Measurements from ENCODE around the gene ENTREP3. TPM values are rescaled to one million over a fixed set of nuclear protein-coding genes. Genes with fewer than 3 reads are reported as not detected.
A peak's percentile ranks its signal among the peaks of the same experiment; 100 is the strongest.
"Not testable (repeated sequence)": the region's sequence is repeated elsewhere in the genome, so short reads cannot be mapped to it uniquely, and the experiment has no call there.

Gene ENTREP3
- total RNA-seq, 2 donors from 2014 or later, result 16.1 to 18.7 TPM

DNA sequence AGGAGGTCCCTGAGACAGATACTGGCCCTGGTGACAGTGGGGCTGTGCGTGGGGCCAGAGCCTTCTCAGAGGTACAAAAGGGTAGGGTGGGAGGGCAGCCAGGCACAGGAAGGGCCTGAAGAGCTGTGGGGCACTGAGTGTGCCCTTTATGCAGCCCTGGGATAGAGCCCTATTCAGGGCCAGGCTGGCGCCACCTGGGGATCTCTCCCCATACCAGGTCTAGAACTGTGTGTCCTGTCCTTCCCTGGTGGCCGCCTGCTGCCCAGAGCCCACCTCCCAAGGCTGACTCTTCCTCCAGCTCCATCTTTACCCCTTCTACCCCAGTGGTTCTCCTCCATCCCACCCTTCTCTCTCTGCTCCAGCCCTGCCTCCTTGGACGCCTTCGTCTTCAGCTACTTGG lies 21.8 kb downstream of the ENTREP3 start:
- ATAC-seq; intact Hi-C loops (cut with DNase I); DNase-seq: not testable (repeated sequence)

DNA sequence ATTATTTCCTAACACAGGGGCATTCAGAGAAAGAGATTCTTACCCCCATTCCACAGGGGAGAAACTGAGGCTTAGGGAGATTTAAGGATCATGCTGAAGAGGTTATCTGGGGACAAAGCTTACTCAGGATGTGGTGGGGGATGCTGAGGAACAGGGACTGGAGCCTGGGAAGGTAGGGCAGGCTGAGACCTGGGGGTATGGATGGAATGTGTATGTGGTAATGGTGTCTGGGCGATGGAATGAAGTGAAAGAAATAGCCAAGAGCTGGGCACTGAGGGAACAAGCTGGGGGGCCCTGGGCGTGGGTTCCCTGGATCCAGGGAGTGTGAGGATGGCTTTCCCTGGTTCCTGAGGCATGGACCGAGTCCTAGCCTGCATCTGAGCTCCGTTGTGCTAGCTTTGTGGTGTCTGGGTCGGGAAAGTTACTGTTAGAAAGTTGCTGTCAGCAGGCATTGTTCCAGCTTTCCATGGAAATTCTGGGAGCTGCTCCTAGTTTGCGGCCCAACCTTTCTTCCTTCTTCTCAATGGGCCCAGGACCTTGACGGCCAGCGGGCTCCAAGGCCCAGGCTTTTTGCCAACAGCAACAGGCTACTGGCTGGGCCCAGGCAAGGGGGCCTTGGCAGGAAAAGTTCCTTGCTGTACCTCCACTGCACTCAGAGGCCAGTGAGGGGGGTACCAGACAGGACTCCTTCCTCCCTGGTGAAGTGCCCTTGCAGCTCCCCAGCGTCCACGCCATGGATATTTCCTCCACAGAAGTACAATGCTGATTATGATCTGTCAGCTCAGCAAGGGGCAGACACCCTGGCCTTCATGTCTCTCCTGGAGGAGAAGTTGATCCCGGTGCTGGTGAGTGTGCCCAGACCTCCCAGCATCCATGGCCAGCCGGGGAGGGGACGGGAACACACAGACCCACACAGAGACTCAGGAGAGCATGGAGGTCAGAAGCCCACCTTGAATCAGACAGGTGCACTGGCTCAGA lies 23.0 kb downstream of the ENTREP3 start:
- ATAC-seq (peak in 1 of 2 donors; percentile 18), DNase-seq (peak; percentile 70)
- intact Hi-C loops (cut with DNase I), result not testable (repeated sequence)

DNA sequence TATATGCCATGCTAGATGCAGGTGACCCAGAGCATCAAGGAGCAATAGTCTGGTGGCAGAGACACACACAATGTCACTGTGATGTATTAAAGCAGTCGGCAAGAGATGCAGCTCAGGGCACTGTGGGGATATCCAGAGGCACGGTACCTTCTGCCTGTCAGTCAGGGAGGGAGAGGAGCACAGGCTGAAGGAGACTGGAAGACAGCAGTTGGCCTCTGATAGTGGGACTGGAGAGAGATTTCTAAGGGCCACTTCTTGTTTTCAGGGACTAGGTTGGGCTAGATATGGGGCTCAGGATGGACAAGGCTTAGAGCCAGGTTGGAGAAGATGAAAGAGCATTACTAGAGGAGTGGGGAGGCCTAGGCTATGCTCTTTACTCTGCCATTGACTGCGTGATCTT lies 24.0 kb downstream of the ENTREP3 start:
- ATAC-seq; intact Hi-C loops (cut with DNase I); DNase-seq: not testable (repeated sequence)

DNA sequence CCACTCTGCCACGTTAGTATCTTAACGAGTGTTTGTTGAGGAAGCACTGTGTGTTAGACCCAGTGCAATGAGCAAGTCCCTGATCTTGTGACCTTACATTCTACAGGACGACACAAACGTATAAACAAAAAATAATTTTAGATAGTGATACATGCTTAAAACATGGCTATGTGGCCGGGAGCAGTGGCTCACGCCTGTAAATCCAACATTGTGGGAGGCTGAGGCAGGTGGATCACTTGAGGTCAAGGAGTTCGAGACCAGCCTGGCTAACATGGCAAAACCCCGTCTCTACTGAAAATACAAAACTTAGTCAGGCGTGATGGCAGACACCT lies 27.2 kb downstream of the ENTREP3 start:
- intact Hi-C loops (cut with DNase I), result no loop called here
- DNase-seq (no peak), ATAC-seq (no peak)

DNA sequence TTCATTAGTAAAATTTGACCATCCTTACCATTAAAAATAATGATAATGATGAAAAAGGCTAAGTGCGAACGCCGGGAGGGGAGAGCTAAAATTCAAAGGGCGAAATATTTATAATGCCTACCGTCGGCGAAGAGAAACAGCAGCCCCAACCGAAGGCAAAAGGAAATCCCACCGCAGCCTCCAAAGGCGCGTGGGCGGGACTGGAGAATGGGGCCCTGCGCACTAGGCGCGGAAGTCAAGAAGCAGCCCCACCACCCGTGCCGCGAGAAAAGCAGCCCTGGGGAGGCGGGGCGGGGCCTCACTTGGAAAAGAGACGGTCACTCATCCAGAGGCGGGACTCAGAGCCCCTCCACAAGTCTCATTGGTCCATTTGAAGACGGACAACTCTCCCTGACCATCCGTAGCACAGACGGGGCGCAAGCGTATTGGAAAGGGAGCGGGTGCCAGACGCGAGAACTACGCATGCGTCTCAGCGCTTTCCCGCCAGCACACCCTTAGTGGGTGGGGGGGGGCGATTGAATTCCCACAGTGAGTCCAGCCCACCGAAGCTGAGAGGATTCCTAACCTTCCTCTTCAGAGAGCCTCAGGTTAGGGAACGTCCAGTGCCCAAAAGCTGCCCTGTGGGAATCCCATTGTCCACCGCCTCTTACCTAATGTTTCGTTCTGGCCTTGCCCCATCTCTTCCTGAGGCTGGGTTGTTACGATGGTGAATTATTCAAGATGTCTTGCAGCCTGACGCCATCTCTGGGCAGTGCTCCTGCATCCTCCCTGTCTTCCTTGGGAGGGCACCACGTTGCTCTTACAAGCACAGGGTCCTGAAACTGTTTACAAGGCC lies 27.8 kb downstream of the ENTREP3 start:
- DNase-seq (peak; percentile 99), ATAC-seq (peak; percentile 98 to 99)
- intact Hi-C loops (cut with DNase I), result no loop called here

DNA sequence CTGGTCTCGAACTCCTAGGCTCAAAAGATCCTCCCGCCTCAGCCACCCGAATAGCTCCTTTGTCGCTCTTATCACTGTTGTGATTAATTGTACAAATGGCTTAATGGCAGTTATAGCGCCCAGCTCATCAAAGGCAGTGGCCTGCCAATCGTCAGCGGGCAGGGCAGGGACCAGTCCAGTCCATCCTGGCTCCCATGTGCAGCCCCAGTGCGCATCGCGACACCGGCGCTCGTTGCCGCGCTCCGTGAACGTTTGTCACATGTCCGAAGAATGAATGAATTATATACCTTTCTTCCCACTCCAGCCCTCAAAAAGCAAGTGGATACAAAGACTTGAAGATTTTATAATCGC lies 28.4 kb downstream of the ENTREP3 start:
- peak; percentile 44 to 53 for ATAC-seq
- DNase-seq, result peak; percentile 58
- intact Hi-C loops (cut with DNase I), result no loop called here

DNA sequence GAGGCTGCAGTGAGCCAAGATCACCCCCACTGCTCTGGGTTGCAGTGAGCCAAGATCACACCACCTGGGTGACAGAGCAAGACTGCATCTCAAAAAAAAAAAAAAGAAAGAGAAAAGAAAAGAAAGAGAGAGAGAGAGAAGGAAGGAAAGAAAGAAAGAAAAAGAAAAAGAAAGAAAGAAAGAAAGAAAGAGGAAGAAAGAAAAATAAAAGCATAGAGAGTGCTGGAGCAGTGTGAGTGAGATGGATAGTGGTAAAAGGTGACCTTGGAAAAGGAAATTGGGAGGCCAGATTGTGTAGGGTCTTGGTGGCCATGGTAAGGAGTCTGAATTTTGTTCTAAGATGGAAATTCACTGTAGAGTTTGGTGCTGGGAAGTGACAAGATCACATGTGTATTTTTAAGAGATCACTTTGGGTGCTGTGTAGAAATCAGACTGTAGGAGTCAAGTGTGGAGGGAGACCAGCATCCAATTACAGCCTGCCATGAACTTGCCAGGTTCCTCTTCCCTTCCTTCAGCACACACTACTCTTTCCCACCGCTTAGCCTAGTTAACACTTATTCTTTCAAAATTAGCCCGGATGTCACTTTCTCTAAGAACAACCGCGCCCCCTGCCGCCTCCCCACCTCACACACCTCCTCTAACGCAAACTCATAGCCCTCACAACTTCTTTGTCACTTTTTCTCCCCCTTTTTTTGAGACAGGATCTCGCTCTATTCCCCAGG lies 28.9 kb downstream of the ENTREP3 start:
- intact Hi-C loops (cut with DNase I), result no loop called here

GRCh38 chr1:155225404-155225759 lies 29.9 kb downstream of the ENTREP3 start:
- DNase-seq; ATAC-seq; intact Hi-C loops (cut with DNase I): not testable (repeated sequence)

More for the DNA sequence above, 28.9 kb downstream of the ENTREP3 start:
- ATAC-seq (peak; percentile 53 to 69), DNase-seq (peak; percentile 82)

GRCh38 chr1:155223047-155223446 lies 32.2 kb downstream of the ENTREP3 start:
- no peak for DNase-seq
- ATAC-seq, result no peak
- intact Hi-C loops (cut with DNase I), result no loop called here

GRCh38 chr1:155220211-155220965 lies 34.9 kb downstream of the ENTREP3 start:
- intact Hi-C loops (cut with DNase I); DNase-seq: not testable (repeated sequence)

DNA sequence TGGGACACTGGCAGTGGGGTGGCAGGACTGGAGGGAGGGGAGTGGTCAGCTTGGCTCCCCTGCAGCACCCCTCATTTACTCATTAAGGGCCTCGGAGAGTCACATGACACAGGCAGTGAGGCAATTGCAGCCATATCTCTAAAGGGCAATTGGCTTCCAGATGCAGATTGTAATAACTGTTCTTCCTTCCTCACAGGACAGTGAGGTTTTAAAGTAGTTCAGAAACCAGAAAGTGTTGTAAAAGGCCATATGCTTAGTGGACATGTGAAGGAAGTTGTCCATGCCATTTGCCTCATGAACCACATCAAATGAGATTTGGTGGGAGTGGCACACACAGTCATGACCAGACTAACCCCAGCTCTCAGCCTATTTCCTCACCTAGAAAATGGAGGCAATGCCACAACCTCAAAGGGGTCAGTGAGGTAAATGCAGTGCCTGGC lies 35.7 kb downstream of the ENTREP3 start:
- DNase-seq (no peak), ATAC-seq (peak; percentile 45 to 58)
- intact Hi-C loops (cut with DNase I), result no loop called here

More at GRCh38 chr1:155220211-155220965, 34.9 kb downstream of the ENTREP3 start:
- ATAC-seq, result not testable (repeated sequence)

DNA sequence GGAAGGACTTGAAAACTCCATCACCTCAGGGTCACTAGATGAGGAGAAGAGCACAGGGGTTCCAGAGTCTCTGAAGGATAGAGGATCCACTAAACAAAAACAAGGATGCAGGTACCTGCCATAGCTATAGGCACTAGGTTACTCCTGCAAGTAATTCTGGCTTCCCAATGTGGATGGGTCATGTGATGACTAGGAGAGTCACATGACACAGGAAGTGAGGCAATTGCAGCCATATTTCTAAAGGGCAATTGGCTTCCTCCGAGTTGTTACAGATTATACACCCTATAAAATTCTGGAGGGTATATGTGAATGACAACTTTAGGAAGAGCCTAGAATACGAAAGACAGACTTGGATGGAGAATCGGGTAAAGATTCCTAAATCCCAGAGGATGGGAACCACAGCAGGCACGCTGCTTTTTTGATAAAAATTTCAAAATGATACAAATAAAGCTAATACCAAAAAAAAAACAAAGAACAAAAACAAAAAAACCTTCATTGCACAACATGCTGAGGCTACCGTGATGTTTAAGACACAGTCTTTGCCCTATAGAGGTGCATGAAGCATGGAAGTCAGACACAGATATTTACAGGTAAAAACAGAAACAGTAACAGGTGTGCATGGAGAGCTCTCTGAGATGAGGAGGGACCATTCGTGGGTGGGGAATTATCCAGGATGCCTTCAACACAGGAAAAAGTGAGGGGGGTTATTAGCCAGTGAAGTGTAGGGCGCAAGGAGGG lies 36.3 kb downstream of the ENTREP3 start:
- no peak for DNase-seq
- intact Hi-C loops (cut with DNase I), result no loop called here
- peak; percentile 75 to 78 for ATAC-seq

GRCh38 chr1:155214702-155215101 lies 40.6 kb downstream of the ENTREP3 start:
- ATAC-seq; intact Hi-C loops (cut with DNase I); DNase-seq: not testable (repeated sequence)

GRCh38 chr1:155212051-155212440 lies 43.2 kb downstream of the ENTREP3 start:
- intact Hi-C loops (cut with DNase I); ATAC-seq; DNase-seq: not testable (repeated sequence)

- intact Hi-C loops (cut with DNase I); ATAC-seq: not testable (repeated sequence)
- DNase-seq, result peak; percentile 84
These were observed 43.8 kb downstream of the ENTREP3 start for GRCh38 chr1:155211381-155212050.

GRCh38 chr1:155210314-155211104 lies 44.8 kb downstream of the ENTREP3 start:
- intact Hi-C loops (cut with DNase I), result no loop called here
- ATAC-seq (no peak), DNase-seq (no peak)
